ENCODE measurements around the gene MYO10. TPM values are rescaled to one million over a fixed set of nuclear protein-coding genes. Genes with fewer than 3 reads are reported as not detected.

The MYO10 gene
- total RNA-seq, 2 experiments from 2014 or later, result 0.03 to 1.7 TPM

DNA sequence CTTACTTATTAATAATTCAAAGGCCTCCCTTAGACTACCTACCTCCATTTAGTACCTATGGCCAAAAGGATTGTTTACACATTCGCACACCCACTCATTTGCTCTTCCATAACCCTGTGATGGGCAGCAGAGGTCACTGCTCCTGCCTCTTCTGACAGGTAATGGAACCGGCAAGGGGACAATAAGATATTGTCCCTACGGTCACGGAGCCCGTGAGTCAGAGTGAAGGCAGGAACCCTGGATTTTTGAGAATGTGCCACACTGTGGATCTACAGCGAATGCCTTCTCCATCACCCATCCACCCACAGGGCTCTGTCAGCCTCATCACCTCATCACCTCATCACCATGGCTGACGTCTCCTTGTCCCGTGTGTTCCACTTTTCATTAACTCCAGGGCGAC, 132.3 kb downstream of the MYO10 start:
- H4K20me1 ChIP-seq (ENCODE audit: insufficient read depth, low read length), result no peaks in the 10 kb centered on the region
- CTCF ChIA-PET (ENCODE audit: unreplicated experiment), result no interaction called here
- no peak overlapping the region for H2AFZ ChIP-seq (ENCODE audit: low read length)
- no peak for TF ChIP-seq EZH2phosphoT487 (IDR thresholded peaks at IDR 0.05; ENCODE audit: borderline replicate concordance, low read depth, low read length)
- TF ChIP-seq, protein P1, sequence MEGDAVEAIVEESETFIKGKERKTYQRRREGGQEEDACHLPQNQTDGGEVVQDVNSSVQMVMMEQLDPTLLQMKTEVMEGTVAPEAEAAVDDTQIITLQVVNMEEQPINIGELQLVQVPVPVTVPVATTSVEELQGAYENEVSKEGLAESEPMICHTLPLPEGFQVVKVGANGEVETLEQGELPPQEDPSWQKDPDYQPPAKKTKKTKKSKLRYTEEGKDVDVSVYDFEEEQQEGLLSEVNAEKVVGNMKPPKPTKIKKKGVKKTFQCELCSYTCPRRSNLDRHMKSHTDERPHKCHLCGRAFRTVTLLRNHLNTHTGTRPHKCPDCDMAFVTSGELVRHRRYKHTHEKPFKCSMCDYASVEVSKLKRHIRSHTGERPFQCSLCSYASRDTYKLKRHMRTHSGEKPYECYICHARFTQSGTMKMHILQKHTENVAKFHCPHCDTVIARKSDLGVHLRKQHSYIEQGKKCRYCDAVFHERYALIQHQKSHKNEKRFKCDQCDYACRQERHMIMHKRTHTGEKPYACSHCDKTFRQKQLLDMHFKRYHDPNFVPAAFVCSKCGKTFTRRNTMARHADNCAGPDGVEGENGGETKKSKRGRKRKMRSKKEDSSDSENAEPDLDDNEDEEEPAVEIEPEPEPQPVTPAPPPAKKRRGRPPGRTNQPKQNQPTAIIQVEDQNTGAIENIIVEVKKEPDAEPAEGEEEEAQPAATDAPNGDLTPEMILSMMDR (conservative IDR thresholded peaks at IDR 0.05; ENCODE audit: low read length), result no peak
- POLR2A ChIA-PET, result no interaction called here
- no TSS peak for BruUV-seq (replicated peaks)
- no peaks in the 10 kb centered on the region for H3K4me1 ChIP-seq (ENCODE audit: insufficient read depth, low read length, poor library complexity, severe bottlenecking)
- DNase-seq (ENCODE audit: low spot score), result no peak
- H3K4me3 ChIP-seq (ENCODE audit: low read depth, low read length, poor library complexity, severe bottlenecking), result no peak overlapping the region
- H3K9me3 ChIP-seq (ENCODE audit: low read length), result no peaks in the 10 kb centered on the region
- H3K79me2 ChIP-seq (ENCODE audit: insufficient read depth, low read depth, low read length), result no peaks in the 10 kb centered on the region
- intact Hi-C loops (cut with micrococcal nuclease; ENCODE audit: unreplicated experiment), result no loop called here
- no peak overlapping the region for H3K4me2 ChIP-seq (ENCODE audit: low read length)
- no peak overlapping the region for H3K27ac ChIP-seq (ENCODE audit: low read depth, low read length, poor library complexity, severe bottlenecking)
- H3K36me3 ChIP-seq (ENCODE audit: insufficient read depth, low read length), result no peaks in the 10 kb centered on the region
- H3K9me2 ChIP-seq (ENCODE audit: insufficient read depth, low read length), result no peaks in the 10 kb centered on the region

DNA sequence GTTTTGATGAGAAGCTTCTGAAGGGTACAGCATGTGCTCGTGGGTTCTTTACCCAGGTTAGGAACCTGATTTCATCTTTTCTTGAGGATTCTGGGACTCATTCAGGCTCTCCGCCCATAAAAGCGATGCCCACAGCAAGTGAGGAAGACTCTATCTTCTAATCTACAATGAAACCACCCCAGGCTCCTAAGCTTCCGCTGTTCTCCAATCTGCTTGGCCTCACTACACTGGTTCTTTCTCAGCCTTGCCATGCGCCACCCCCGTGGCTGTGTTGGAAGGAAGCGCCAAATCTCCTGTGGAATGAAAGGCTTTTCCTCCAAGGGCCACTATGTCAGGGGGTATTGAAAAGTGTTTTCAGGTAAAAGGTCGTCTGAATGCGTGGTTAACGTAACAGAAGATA, 135.6 kb downstream of the MYO10 start:
- intact Hi-C loops (cut with micrococcal nuclease; ENCODE audit: unreplicated experiment), result no loop called here
- POLR2A ChIA-PET, result no interaction called here
- no peaks in the 10 kb centered on the region for H3K9me2 ChIP-seq (ENCODE audit: insufficient read depth, low read length)
- CTCF ChIA-PET (ENCODE audit: unreplicated experiment), result no interaction called here
- no peaks in the 10 kb centered on the region for H3K36me3 ChIP-seq (ENCODE audit: insufficient read depth, low read length)
- no peaks in the 10 kb centered on the region for H3K79me2 ChIP-seq (ENCODE audit: insufficient read depth, low read depth, low read length)
- H2AFZ ChIP-seq (ENCODE audit: low read length), result no peak overlapping the region
- TF ChIP-seq, protein P1 (conservative IDR thresholded peaks at IDR 0.05; ENCODE audit: low read length), result no peak
- TF ChIP-seq EZH2phosphoT487 (IDR thresholded peaks at IDR 0.05; ENCODE audit: borderline replicate concordance, low read depth, low read length), result no peak
- no peaks in the 10 kb centered on the region for H3K9me3 ChIP-seq (ENCODE audit: low read length)
- H3K27ac ChIP-seq (ENCODE audit: low read depth, low read length, poor library complexity, severe bottlenecking), result no peak overlapping the region
- no peaks in the 10 kb centered on the region for H4K20me1 ChIP-seq (ENCODE audit: insufficient read depth, low read length)
- H3K4me3 ChIP-seq (ENCODE audit: low read depth, low read length, poor library complexity, severe bottlenecking), result no peak overlapping the region
- no TSS peak for BruUV-seq (replicated peaks)
- no peaks in the 10 kb centered on the region for H3K4me1 ChIP-seq (ENCODE audit: insufficient read depth, low read length, poor library complexity, severe bottlenecking)
- no peak for DNase-seq (ENCODE audit: low spot score)
- no peak overlapping the region for H3K4me2 ChIP-seq (ENCODE audit: low read length)

DNA sequence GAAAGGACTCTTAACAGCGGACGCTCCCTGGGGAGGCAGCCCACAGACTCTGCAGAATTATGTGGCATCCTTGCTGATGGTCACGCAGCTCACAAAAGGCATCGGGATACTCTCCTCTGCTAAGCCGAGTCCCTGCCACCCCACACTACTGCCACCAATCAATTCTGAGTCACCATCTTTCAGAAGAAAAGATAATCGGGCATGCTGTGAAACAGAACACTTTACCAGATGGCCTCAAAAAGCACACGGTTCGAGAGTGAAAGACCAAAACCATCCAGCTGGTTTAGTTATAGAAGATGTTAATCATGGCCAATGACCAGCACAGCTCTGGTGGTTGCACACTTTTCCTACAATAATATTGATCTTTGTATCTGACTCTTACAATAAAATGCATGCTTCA, 136.3 kb downstream of the MYO10 start:
- Histone ChIP-seq H3K4me3 (ENCODE audit: low read depth, low read length, poor library complexity, severe bottlenecking) (no peak overlapping the region), H2AFZ (ENCODE audit: low read length) (no peak overlapping the region), H3K9me3 (ENCODE audit: low read length) (no peaks in the 10 kb centered on the region), H4K20me1 (ENCODE audit: insufficient read depth, low read length) (no peaks in the 10 kb centered on the region), H3K9me2 (ENCODE audit: insufficient read depth, low read length) (no peaks in the 10 kb centered on the region), H3K4me2 (ENCODE audit: low read length) (no peak overlapping the region), H3K36me3 (ENCODE audit: insufficient read depth, low read length) (no peaks in the 10 kb centered on the region), H3K4me1 (ENCODE audit: insufficient read depth, low read length, poor library complexity, severe bottlenecking) (no peaks in the 10 kb centered on the region), H3K79me2 (ENCODE audit: insufficient read depth, low read depth, low read length) (no peaks in the 10 kb centered on the region), H3K27ac (ENCODE audit: low read depth, low read length, poor library complexity, severe bottlenecking) (no peak overlapping the region)
- TF ChIP-seq, protein P1 (conservative IDR thresholded peaks at IDR 0.05; ENCODE audit: low read length), result no peak
- no peak for TF ChIP-seq EZH2phosphoT487 (IDR thresholded peaks at IDR 0.05; ENCODE audit: borderline replicate concordance, low read depth, low read length)
- intact Hi-C loops (cut with micrococcal nuclease; ENCODE audit: unreplicated experiment), result no loop called here
- ChIA-PET CTCF (ENCODE audit: unreplicated experiment) (no interaction called here), POLR2A (interaction anchor here (0.6 kb wide), 1 partner anchor 572 kb away, joined by 3 read pairs; no protein-coding TSS in a partner anchor)
- BruUV-seq (replicated peaks), result no TSS peak
- no peak for DNase-seq (ENCODE audit: low spot score)

Data from OCI-LY7 (cell line).